Measurements from ENCODE around the gene KDM4C. TPM values are rescaled to one million over a fixed set of nuclear protein-coding genes. Genes with fewer than 3 reads are reported as not detected.

The KDM4C gene
- total RNA-seq, 1 experiment from 2014 or later = 11.5 TPM

DNA sequence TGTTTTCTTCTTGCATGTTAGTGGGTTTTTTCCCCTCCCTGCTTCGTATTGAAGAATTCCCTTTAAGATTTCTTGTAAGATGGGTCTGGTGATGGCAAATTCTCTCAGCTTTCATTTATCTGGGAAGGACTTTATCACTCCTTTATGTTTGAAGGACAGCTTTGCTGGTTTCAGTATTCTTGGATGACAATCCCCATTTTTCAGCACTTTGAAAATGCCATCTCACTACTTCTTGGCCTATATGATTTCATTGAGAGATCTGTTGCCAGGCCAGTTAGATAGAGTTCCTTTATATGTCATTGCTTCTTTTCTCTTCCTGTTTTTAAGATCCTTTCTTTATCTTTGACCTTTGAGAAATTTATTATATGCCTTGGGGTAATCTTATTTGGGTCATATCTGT, 106.3 kb downstream of the KDM4C start:
- DNase-seq (ENCODE audit: low read depth) = no peak

DNA sequence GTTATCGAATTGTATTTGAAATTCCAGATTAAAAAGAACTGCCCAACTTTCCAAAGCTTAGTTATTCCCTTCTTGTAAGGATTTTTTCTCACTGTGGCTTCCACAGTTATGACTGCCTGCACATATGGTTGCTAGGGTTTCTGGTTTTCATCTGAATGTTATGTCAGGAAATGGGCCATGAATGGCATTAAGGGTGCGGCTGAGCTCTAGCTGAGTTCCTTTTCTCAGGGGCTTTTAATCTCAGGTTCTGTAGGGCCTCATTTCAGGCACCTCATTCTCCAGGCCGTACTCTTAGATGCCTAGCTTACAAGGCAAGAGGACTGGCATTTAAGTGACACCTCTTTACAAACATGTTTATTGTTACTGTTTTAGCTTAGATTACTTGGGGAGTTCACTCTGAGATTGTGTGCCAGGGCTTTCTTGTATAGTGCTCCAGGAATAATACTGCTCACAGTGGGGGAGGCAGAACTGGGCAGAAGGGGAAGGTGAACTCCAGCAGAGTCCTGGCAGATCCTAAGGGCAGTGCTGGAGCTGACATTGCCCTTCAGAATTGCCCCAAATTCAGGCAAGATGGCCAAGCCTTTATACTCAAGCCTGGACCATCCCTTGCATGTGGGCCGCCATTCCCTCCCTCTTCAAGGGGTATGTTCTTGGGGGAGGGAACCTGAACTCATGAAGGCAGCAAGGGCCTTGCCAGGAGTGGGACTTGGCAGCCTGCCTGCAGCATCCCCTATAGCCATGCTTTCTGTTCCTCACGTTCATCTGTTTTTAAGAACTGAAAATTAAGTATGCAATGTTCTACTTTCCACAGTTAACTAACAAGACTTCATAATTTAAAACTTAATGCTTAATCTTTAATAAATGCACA, 111.5 kb downstream of the KDM4C start:
- no peak for DNase-seq (ENCODE audit: low read depth)

DNA sequence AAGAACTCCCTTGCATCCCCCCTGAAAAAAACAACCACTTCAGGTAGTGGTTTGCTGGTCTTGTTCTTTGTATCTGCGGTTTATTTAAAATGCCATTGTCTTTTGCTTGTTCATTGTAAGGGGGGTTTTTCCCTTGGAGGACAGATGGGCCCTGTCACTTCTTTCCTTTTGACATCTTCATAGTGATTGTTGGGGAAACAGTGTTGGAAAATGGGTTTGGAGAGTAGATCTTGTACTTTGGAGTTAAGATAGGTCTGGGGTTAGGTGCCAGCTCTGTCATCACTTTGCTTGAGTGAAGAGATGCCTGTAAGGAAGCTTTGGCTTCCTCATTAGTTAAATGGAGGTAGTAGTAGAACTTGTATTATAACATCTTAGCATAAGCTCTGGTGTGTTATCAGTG, 112.4 kb downstream of the KDM4C start:
- no peak for DNase-seq (ENCODE audit: low read depth)

DNA sequence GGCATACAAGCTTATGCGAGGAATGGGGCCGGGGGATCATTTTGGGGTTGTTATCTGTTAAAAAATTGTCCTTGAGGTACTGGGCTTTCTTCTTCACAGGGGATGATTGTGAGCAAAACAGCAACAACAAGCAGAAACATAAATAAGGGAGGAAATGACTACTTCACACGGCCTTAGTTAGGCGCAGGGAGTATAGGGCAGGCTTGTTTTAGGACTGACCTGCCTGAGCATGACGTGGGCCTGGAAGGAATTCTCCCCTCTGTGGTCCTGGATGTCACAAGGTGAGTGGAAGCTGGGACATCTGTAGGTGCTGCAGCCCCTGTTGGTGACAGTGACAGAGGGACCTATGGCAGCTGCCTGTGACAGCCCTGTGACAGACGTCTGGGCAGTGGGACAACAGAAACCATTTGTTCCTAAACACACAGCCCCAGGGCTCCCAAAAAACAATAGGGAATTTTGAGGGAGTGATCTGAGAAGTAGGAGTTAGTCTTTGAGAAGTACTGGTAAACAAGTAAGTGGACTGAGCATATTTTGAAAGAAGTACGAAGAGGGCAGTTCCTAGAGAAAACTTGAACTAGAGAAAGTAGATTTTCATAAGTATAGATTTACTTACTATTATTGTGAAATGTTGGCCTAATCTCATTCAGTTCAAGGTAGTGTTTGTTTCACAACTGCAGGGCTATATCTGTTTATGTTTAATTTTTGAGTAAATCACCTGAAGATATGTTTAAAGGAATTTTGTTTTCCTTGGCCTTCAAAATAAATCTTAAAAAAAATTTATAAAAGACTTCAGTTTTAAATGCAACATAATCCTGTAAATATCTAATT, 113.1 kb downstream of the KDM4C start:
- no peak for DNase-seq (ENCODE audit: low read depth)

DNA sequence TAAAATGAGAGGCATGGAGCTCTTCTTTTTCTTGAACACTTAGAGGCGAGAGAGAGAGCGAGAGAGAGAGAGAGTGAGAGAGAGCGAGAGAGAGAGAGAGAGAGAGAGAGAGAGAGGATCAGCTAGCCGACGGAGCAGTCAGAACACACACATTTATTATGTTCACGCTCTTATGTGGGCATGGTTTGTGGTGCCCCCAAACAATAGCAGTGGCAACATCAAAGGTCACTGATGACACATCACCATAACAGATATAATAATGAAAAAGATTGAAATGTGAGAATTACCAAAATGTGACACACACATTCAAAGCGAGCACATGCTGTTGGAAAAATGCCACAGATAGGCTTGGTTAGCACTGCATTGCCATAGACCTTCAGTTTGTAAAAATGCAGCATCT, 116.1 kb downstream of the KDM4C start:
- peak; percentile 15 for DNase-seq (ENCODE audit: low read depth)

DNA sequence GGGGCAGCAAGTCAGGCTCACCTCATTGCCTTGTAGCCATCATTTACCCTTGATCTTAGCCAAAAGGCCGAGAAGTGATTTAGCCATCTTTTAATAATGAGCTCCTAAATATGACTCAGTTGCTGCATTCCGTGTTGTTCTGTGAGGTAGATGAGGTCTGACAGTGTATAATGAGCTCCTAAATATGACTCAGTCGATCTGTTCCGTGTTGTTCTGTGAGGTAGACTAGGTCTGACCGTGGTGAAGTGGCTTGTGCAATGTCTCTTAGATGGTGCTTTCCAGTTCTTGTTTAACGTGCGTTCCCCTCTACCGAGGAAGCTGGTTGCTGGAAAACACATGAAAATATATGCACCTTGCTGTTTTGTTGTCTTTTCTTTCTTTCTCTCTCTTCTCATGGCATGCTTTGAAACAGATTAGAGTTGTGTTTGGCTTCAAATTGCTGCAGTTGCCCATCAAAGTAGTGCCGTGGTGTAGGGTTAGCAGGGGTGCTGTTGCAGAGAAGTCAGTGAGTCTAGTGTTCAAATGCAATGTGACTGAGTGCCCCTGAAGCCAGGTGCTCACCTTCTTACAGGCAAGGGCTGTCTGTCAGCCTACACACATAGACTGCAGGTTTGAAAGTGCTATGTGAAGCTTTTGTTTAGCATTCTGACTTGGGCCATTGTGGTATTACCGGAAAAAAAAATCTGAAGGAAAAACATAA, 118.6 kb downstream of the KDM4C start:
- DNase-seq (ENCODE audit: low read depth) = no peak

DNA sequence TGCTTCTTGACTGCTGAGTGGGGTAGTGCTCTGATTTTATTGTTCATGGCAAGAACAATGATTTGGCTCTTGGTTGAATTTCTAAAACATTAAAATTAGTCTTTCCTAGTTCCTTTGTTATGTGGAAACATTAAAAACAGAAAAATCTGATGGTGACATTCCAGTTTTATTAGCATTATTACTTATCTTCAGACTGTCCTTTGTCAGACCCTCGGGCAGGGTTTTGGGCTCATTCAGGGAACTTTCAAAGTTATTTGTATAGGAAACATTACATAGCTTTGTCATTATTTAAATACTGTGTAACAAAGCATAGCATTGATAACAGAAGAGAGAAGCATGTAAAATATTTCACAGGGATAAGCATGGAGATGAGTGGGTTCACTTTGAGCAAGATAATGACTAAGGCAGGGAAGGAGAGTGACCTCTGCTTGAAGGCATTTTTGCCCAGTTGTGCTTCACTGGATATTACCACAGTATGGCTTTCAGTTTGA, 119.9 kb downstream of the KDM4C start:
- peak; percentile 79 for DNase-seq (ENCODE audit: low read depth)

DNA sequence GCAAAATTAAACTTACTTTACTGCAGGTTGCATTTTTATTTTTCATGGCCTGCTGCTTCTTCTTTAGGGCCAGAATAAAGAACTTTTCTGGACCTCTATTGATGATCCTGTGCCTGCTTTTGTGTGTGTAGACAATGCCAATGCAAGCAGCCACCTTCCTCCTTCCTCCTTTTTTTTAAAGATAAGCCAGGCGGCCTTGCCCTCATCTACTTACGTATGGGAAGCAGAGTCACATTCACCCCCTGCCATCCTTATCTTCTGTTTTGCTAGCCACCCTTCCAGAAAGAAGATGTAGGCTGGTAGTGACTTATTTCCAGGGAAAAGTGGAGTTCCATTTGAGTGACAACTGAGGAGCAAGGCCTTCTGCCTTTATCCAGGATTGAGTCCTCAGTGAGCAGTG, 122.9 kb downstream of the KDM4C start:
- DNase-seq (ENCODE audit: low read depth) = no peak

DNA sequence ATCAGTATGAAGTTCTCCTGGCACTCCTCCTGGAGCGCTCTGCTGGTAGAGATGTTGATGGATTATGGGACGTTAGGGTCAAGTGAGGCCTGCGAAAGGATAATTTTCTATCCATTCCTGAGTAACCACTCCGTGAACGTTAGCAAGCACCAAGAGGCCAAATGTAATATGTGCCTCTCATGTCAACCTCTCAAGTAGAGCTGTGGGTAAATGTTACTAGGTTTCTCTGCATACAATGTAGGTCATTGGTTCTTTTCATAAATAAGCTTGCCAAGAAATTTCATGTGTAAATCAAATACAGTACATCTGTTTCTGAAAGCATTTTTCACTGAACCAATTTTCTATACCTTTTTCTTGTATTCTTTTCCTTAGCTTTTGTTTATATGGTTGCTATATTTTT, 126.3 kb downstream of the KDM4C start:
- no peak for DNase-seq (ENCODE audit: low read depth)

DNA sequence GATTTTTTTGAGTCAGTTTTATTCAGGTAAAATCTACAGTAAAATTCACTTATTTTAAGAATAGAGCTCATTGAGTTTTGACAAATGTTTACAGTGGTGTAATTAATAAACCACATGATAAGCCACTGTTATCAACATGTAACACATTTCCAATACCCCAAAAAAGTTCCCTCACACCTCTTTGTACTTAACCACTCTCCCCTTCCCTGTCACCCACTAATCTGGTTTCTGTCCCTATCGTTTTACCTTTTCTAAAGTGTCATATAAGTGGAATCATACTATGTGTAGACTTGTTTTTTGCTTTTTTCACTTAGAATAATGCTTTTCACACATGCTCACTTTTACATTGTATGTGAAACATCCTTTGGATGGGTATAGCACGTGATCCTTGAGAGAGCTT, 127.2 kb downstream of the KDM4C start:
- DNase-seq (ENCODE audit: low read depth) = no peak

DNA sequence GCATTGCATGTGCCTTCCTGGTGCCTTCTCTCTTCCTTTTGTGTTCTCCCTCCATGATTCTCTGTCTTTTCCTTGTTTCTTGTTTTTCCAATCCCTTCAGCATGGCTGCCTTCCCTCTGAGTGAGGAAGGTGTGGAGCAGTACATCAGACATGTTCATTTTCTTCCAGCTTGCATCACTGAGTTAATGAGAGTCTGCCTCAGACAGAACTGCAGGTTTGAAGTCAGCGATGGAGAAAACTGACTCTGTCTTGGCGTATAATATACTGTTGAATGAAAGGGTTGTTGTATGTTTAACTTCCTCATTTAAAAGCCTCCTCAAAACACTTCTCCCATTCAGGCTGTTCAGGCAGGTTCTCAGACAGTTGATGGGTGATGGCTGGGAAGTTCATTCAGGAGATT, 129.3 kb downstream of the KDM4C start:
- DNase-seq (ENCODE audit: low read depth) = no peak

DNA sequence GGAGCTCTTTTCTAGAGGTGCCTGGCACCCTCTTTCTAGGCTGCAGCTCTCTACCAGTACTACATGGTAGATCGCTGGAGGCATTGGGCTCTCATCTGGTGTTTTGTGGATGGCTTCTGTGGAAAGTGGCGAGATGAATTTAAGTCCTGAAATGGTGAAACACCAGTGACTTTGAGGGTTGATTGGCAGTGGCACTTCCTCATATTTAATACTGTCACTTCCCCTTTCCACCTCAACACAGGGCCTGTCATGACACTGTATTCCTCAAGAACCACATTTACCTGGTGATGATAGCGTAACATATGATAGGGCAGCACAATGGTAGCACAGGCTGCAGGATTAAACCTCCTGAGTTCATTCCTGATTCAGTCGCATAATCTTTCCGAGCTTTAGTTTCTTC, 132.1 kb downstream of the KDM4C start:
- no peak for DNase-seq (ENCODE audit: low read depth)

DNA sequence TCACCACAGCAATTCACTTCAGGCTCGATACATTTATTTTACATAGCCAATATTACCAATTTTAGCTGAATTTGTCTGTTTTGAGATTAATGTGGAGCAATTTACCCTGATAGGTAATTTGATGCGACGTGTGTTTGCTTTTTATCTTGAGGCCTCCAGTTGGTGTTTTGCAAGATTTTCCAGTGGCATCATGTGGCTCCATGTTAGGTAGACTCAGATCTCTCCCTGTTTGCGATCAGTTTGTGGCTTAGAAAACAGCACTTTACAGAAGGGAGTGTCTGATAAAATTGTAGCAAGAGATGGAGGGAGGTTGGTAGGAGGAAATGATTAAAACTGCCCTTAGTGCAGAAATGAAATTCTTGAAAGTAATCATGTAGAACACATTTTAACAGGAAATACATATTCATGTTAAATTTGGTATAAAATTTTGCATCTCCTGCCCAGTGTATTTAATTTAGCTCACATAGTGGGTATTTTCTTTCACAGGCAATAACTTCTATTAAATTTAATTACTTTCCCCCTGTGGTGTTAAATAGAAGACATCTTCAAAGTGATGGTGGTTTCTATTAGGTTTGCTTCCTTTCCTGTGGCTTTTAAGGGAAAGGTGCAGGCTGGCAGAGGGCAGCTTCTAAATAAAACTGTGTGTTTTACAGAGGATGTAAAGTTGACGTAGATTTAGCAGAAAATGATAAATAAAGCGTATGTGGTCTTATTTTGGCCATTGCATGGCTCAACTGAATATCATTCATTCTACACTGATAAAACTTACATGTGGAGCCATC, 135.8 kb downstream of the KDM4C start:
- no peak for DNase-seq (ENCODE audit: low read depth)

DNA sequence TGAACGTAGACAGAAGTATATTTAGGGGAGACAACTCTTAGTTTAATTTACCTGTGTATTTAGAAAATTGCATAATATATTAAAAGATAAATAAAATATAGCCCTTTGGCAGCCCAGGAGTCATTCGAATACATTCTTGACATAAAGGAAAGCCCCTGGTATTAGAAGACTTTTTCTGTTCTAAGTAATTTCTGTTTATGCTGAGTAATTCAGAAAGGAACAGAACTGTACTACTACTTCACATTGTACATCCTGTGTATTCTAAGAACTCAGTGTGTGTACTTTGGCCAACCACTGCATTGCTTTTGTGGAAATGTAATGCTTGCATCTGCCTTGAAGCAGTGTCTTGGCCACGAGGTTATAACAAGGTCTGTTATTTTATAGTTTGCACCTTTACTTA, 136.4 kb downstream of the KDM4C start:
- no peak for DNase-seq (ENCODE audit: low read depth)

DNA sequence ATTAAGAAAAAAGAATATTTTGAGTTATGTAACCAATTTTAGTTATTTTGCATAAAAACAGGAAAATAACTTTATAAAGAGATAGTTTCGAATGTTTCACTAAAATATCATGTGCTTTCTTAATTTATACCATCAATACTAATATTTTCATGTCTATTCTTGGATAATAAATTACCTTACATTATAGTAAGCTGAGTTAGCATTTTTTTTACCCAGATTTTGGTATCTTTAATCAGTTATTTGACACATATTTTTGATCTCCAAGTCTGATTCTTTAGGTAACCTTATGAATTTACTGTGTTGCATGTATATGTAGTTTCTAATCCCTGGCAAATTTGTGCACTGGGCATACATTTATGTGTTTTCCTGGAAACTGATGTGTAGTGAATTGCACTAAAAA, 138.0 kb downstream of the KDM4C start:
- no peak for DNase-seq (ENCODE audit: low read depth)

DNA sequence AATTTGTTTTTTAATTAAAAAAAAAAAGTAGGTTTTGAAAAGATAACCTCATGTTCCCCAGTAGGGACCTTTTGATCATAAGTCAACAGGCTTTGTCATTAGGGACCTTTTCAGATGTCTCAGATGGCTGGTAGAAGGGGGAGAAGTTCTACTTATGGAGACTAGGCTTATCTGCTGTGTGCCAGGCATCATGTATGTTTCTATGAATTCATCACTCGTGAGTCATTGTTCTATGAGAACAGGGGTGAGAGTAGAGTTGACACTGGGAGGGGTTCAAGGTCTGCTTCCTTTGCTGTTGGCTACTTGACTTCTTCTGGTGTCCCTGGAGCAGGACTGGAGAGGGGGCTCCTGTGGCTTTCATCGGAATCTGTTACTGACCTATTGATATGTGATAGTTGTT, 138.8 kb downstream of the KDM4C start:
- peak; percentile 55 for DNase-seq (ENCODE audit: low read depth)

DNA sequence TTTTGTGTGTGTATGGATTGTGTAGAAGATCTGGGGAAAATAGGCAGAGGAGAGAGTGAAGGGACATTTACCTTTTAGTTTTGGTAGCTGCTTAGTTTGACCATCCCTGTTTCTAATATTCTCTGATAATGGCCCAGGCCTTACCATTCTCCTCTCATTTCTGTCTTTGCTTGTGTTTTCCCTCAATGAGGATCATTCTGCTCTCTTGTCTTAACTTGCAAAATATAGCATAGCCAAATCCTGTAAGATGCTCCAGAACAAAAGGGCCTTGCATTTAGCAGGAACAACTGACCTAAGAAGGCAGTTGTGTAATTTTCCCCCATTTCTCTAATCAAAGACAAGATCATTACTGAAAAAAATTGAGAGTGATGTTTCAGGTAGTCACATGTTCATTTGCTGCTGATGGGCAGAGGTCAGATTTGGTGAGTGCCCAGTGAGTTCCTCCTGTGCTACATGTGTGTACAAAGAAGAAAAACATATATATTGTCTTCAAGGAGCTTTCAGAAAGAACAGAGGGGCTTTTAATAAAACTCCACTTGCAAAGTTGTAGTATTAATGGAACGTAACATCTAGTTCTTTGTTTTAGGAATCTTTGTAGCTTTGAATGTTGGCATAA, 139.5 kb downstream of the KDM4C start:
- no peak for DNase-seq (ENCODE audit: low read depth)

DNA sequence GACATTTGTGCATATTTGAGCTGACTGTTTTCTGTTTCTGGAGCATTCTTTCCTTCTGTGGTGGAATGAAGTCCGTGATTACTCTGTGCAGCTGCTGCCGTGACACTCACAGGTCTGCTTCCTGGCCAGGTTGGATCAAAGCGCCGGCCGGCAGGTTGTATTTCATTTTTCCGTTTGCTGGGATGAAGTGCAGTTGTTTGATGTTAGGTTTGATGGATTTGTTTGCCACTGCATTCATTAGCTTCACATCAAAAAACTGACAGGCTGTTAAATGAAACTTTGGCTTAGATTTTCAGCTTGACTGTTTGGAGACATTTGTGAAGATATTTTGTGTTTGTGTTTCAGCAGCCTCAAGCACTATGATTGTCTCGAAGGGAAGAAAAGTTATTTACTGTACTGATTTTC, 140.1 kb downstream of the KDM4C start:
- no peak for DNase-seq (ENCODE audit: low read depth)

DNA sequence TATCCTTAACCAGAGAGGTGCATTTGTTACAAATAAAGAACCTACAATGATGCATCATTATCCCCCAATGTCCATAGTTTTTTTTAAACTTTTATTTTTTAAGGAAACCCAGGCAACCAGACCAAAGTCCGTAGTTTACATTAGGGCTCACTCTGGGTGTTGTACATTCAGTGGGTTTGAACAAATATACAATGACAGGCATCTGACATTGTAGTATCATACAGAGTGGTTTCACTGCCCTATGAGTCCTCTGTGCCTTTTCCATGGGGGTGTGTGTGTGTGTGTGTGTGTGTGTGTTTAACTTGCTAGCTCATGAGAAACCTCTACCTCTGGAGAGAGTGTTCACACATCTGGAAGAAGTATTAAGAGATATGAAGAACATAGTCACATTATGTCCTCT, 141.5 kb downstream of the KDM4C start:
- no peak for DNase-seq (ENCODE audit: low read depth)

DNA sequence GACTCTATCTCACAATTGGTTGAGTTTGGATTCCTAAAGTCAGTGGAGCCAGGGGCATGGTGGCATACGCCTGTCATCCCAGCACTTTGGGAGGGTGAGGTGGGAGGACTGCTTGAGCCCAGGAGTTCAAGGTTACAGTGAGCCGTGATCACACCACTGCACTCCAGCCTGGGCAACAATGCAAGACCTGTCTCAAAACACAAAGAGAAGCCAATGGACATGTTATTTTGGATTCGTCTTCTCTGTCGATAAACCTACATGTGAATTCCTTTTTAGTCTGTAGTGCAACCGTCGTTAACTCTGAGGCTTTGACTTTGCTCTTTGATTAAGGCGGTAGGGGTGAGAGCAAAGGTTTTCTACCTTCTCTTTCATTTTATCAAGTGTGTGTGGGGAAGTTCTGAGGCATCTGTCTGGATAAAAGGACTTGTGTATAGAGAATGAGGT, 142.7 kb downstream of the KDM4C start:
- DNase-seq (ENCODE audit: low read depth) = no peak

DNA sequence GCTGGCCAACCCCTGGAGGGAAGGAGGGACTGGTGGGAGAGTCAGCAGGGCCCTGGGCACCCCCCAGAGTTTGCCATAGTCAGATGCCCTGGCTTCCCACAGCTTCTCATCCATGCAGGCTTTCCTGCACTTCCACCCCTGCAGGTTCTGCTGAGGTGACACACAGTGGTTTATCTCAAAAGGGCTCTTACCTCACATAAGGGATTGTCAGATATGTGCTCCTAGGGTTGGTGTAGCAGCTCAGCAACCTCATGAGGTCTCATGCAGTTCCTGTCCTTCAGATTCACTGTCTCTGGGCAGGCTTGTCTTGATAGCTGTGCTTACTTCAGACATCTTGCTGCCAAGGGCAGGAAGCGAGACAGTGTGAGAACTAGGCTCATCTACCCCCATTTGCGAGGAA, 143.4 kb downstream of the KDM4C start:
- DNase-seq (ENCODE audit: low read depth) = no peak
